K562 (cell line): ENCODE measurements around the gene ARL6IP4. TPM values are rescaled to one million over a fixed set of nuclear protein-coding genes. Genes with fewer than 3 reads are reported as not detected.

Experiments
- ATAC-seq: fragments of 200-7000 bp; cut with Tn5 transposase; 3 replicates; pipeline ENCODE4 v1.9.1; 2020; ENCODE audit warnings: moderate library complexity
- BruUV-seq: library from RNA; stranded (reverse); fragments of 400-500 nt; replicated peaks from 2 replicates; lab custom pipeline; 2021; lab: Mats Ljungman, UMichigan
- CTCF ChIA-PET: fragments of 300-600 bp; formaldehyde crosslinking; extraction: SDS; loops from one replicate; lab custom pipeline; 2021; ENCODE audit warnings: low intra/inter-chr PET ratio; lab: Yijun Ruan, JAX
- POLR2A ChIA-PET: fragments of 300-600, 350-650 bp; sonication (Branson Sonifier 250); formaldehyde crosslinking; extraction: SDS; loops from one replicate; lab custom pipeline; 2021; ENCODE audit warnings: antibody characterized with exemption, inconsistent platforms; lab: Yijun Ruan, JAX
- DNase-seq, 4 experiments: peaks; one replicate each; pipeline versions ENCODE4 v3.0.0 to v3.0.0-alpha.2; 2011 to 2018; ENCODE audit warnings: low spot score in 3 of 4, mixed read lengths in 3 of 4; ENCODE audit errors: extremely low read depth in 1 of 4
- FAIRE-seq: peaks from 2 replicates; lab custom pipeline; 2011; peaks lifted over from hg19 to GRCh38; lab: Jason Lieb, UNC
- H2AFZ ChIP-seq: 2 replicates; pipeline ENCODE4 v1.6.0; 2011; ENCODE audit warnings: low read depth, low read length, control low read depth, inconsistent platforms
- H3K27ac ChIP-seq: fragments of 200-600 bp; 3 replicates; pipeline ENCODE4 v1.8.0; 2011; ENCODE audit warnings: low read depth, mild to moderate bottlenecking, control low read depth, inconsistent platforms, low read length, moderate library complexity, mixed read lengths; ENCODE audit errors: extremely low read depth
- H3K27me3 ChIP-seq, 2 experiments: fragments of 300-600 bp in 1 of 2; 2 replicates in 1 of 2; 3 replicates in 1 of 2; pipeline versions ENCODE4 v1.6.0 to v1.8.0; 2011; ENCODE audit warnings: inconsistent platforms in 2 of 2, low read length in 2 of 2, mild to moderate bottlenecking in 1 of 2, mixed read lengths in 1 of 2, moderate library complexity in 1 of 2; ENCODE audit not compliant: control insufficient read depth in 2 of 2, insufficient read depth in 2 of 2
- H3K36me3 ChIP-seq: fragments of 300-600 bp; 3 replicates; pipeline ENCODE4 v1.8.0; 2011; ENCODE audit warnings: mild to moderate bottlenecking, low read length, inconsistent platforms; ENCODE audit not compliant: control insufficient read depth, insufficient read depth
- H3K4me1 ChIP-seq, 2 experiments: fragments of 200-600 bp in 1 of 2; replicated peaks in 1 of 2; 2 replicates in 1 of 2; 3 replicates in 1 of 2; pipeline versions ENCODE4 v1.5.1 to v1.8.0; 2011; ENCODE audit warnings: inconsistent platforms in 2 of 2, low read length in 2 of 2, mild to moderate bottlenecking in 1 of 2, mixed read lengths in 1 of 2, moderate library complexity in 1 of 2; ENCODE audit not compliant: control insufficient read depth in 2 of 2, insufficient read depth in 2 of 2
- H3K4me2 ChIP-seq: 2 replicates; pipeline ENCODE4 v1.6.1; 2011; ENCODE audit warnings: low read length, control low read depth, inconsistent platforms, mixed read lengths; ENCODE audit not compliant: insufficient read depth
- H3K4me3 ChIP-seq: fragments of 200-600 bp; sonication (generic), shearing (Covaris generic); 2 replicates; pipeline ENCODE4 v1.5.1; 2016; ENCODE audit warnings: control low read depth, inconsistent platforms
- H3K79me2 ChIP-seq: fragments of 200-600 bp; 3 replicates; pipeline ENCODE4 v1.8.0; 2011; ENCODE audit warnings: low read length, inconsistent platforms; ENCODE audit not compliant: control insufficient read depth, insufficient read depth
- H3K9ac ChIP-seq, 2 experiments: 2 replicates each; pipeline versions ENCODE4 v1.6.0 to v1.6.1; 2011; ENCODE audit warnings: low read depth in 2 of 2, low read length in 2 of 2, control low read depth in 1 of 2, inconsistent platforms in 1 of 2, mild to moderate bottlenecking in 1 of 2, mixed read lengths in 1 of 2; ENCODE audit not compliant: insufficient read depth in 1 of 2
- H3K9me1 ChIP-seq: one replicate; pipeline ENCODE4 v1.6.0; 2011; ENCODE audit warnings: inconsistent platforms, mild to moderate bottlenecking, low read length, moderate library complexity; ENCODE audit not compliant: control insufficient read depth, insufficient read depth
- H3K9me3 ChIP-seq: replicated peaks from 2 replicates; pipeline ENCODE4 v1.5.1; 2011; ENCODE audit warnings: low read depth, low read length, inconsistent platforms; ENCODE audit not compliant: control insufficient read depth, insufficient read depth
- H4K20me1 ChIP-seq: replicated peaks from 2 replicates; pipeline ENCODE4 v1.6.1; 2011; ENCODE audit warnings: low read length, inconsistent platforms, mixed read lengths; ENCODE audit not compliant: control insufficient read depth, insufficient read depth
- CBX2 ChIP-seq: fragments of 200-600 bp; sonication (generic); IDR thresholded peaks from one replicate; pipeline ENCODE4 v1.6.1; 2012; ENCODE audit warnings: mild to moderate bottlenecking, low read length, inconsistent platforms; ENCODE audit not compliant: insufficient read depth, poor library complexity, severe bottlenecking
- CREM ChIP-seq: IDR thresholded peaks from 2 replicates; pipeline ENCODE4 v1.6.1; 2014; ENCODE audit warnings: antibody characterized with exemption, low read depth
- EGR1 ChIP-seq: fragments of 450-650 bp; conservative IDR thresholded peaks from 2 replicates; pipeline ENCODE4 v1.6.1; 2017; ENCODE audit warnings: mild to moderate bottlenecking
- ETV6 ChIP-seq, 3 experiments: fragments of 150-350 bp in 1 of 3; sonication (generic) in 1 of 3; formaldehyde crosslinking in 1 of 3; IDR thresholded peaks; 2 replicates each; pipeline versions ENCODE4 v1.6.1 to v1.8.0; 2014 to 2022; ENCODE audit warnings: borderline replicate concordance in 2 of 3, low read depth in 2 of 3, antibody characterized with exemption in 1 of 3, low read length in 1 of 3, mild to moderate bottlenecking in 1 of 3, missing genetic modification reagents in 1 of 3
- GATAD2B ChIP-seq: fragments of 450-650 bp; IDR thresholded peaks from 2 replicates; pipeline ENCODE4 v1.6.1; 2017; ENCODE audit warnings: mild to moderate bottlenecking, borderline replicate concordance
- L3MBTL2 ChIP-seq: fragments of 450-650 bp; IDR thresholded peaks from 2 replicates; pipeline ENCODE4 v1.6.1; 2016; ENCODE audit warnings: mild to moderate bottlenecking, moderate library complexity
- MYC ChIP-seq, 2 experiments: fragments of 250-450 bp in 1 of 2; sonication (Bioruptor Pico) in 1 of 2; IDR thresholded peaks; 2 replicates each; pipeline versions ENCODE4 v1.5.1 to v1.6.1; 2012 to 2021; ENCODE audit warnings: low read depth in 2 of 2, borderline replicate concordance in 1 of 2, improper control_type of control experiment in 1 of 2, low read length in 1 of 2, mild to moderate bottlenecking in 1 of 2, moderate library complexity in 1 of 2
- NFE2 ChIP-seq: IDR thresholded peaks from 2 replicates; pipeline ENCODE4 v1.6.1; 2014; ENCODE audit warnings: antibody characterized with exemption, low read depth
- ZNF589 ChIP-seq: fragments of 200-800 bp; sonication (Bioruptor generic); IDR thresholded peaks from 2 replicates; pipeline ENCODE4 v1.6.1; 2016; ENCODE audit warnings: low read depth, missing genetic modification characterization, missing compliant biosample characterization
- WGBS: fragments of 100-300 bp; shearing (Covaris generic); methylation state at CpG from one replicate; pipeline ENCODE4 v1.1.6; 2016; ENCODE audit warnings: low coverage, mixed read lengths; ENCODE audit not compliant: insufficient coverage; ENCODE audit errors: missing lambda C conversion rate; 5-methylcytosine and 5-hydroxymethylcytosine counted together
- in situ Hi-C: fragments of 300-500 bp; cut with MboI; formaldehyde crosslinking; loops from 4 replicates; pipeline ENCODE4 v1.15.0; 2018; ENCODE audit warnings: inconsistent platforms, mixed read lengths
- intact Hi-C: fragments of 100-400 bp; cut with micrococcal nuclease; formaldehyde crosslinking; loops from 2 replicates; pipeline ENCODE4 v1.14.2; 2022
- polyA plus RNA-seq, 8 experiments: library from polyadenylated mRNA; depleted of rRNA in 4 of 8; stranded (reverse) in 5 of 8; unstranded in 3 of 8; fragments of >200 nt; fragmentation: Nextera tagmentation in 2 of 8; fragmentation: Illumina TruSeq in 1 of 8; extraction: Ambion mirVana in 2 of 8; extraction: Trizol in 1 of 8; gene quantifications; 2 replicates each; pipeline versions ENCODE4 v1.2.1 to v1.2.3, GENCODE V29; 2011 to 2014; ENCODE audit warnings: inconsistent platforms in 1 of 8, missing spikeins in 1 of 8
- total RNA-seq, 7 experiments: library from RNA; depleted of rRNA in 6 of 7; stranded (reverse); fragments of >200 nt in 6 of 7; fragmentation: Illumina TruSeq in 2 of 7; extraction: Trizol in 2 of 7; gene quantifications; 2 replicates each; pipeline versions ENCODE4 v1.2.1 to v1.2.3, GENCODE V29; 2011 to 2021; ENCODE audit warnings: low replicate concordance in 1 of 7
- TF ChIP-seq, protein P1 (sequence below): sonication (generic); formaldehyde crosslinking; IDR thresholded peaks from 2 replicates; pipeline ENCODE4 v1.9.0; 2022; ENCODE audit warnings: mild to moderate bottlenecking, missing genetic modification reagents
- TF ChIP-seq, protein P2 (sequence below): fragments of 250-450 bp; sonication (Bioruptor Pico); IDR thresholded peaks from 2 replicates; pipeline ENCODE4 v1.4.0; 2020; ENCODE audit warnings: mild to moderate bottlenecking, moderate library complexity
- TF ChIP-seq, protein P3 (sequence below): sonication (generic); formaldehyde crosslinking; IDR thresholded peaks from 2 replicates; pipeline ENCODE4 v1.9.0; 2022; ENCODE audit warnings: mild to moderate bottlenecking, missing genetic modification reagents

Gene ARL6IP4
- total and polyA plus RNA-seq, 9 of the 15 experiments (the other 6 are each of a cell fraction or from before 2014, with no cell fraction given), result 2.4 to 255 (median 151) TPM

DNA sequence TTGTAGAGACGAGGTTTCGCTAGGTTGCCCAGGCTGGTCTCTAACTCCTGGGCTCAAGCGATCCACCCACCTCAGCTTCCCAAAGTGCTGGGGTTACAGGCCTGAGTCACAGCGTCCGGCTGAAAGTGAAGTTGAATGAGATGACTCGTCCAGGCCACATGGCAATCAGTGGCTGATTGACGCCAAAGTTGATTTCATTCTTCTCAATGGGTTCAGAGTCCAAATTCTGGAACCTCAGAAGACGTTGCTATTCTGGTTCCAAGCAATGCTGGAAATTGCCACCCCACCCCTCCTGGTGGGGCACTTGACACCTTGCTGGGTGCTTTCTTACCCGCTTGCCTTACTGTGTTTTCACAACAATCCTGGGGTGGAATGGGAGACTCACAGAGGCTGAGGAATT, 29.1 kb upstream of the ARL6IP4 start (continued):
- no peak for TF ChIP-seq CBX2
- no peak for TF ChIP-seq NFE2
- TF ChIP-seq, protein P1, sequence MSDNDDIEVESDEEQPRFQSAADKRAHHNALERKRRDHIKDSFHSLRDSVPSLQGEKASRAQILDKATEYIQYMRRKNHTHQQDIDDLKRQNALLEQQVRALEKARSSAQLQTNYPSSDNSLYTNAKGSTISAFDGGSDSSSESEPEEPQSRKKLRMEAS (CRISPR knock-in tag), result 0 out of 2 replicates have a peak, but pooled peaks have one; percentile 38
- TF ChIP-seq MYC (IDR thresholded peaks at IDR 0.05; ENCODE audit: low read depth, low read length), result no peak
- no peak for TF ChIP-seq MYC (CRISPR knock-in tag; IDR thresholded peaks at IDR 0.05; ENCODE audit: borderline replicate concordance, low read depth)
- peak; percentile 41; the same call in 1 of the 2 replicates for TF ChIP-seq EGR1
- TF ChIP-seq GATAD2B, result no peak
- TF ChIP-seq ZNF589, result no peak

DNA sequence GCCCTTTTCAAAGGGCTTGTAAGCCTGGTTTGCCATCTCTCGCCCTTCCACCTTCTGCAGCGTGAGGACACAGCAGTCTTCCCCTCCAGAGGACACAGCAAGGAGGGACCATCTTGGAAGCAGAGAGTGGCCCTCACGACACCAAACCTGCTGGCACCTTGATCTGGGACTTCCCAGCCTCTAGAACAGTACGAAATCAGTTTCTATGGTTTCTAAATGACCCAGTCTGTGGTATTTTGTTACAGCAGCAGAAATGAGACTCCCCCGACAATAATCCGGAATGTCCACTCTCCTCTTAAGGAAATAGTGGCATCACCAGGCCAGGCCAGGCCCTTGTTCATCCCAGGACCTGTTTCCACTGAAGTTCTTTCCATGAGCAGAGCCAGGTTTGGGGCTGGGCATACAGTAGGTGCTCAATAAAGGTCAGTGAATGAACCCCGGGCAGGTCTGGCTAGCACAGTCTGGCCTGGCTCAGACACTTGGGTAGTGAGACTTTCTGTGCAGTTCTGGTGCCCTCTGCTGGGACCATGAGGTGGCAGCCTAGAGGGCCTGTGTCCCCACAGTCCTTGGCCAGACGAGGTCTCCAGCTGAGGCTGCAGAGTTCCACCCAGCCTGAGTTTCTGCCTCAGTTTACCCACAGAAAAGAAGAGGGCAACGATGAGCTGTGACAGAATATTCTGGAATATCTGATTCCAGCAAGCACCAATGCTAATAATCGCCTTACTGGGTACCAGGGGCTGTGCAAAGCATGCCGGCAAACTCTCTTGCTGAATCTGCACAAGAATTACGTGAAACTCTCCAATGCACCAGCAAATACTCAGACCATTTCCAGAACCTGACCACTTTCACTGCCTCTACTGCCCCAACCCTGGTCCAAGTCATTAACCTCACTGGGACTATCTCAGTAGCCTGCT, 28.2 kb upstream of the ARL6IP4 start:
- H3K4me3 ChIP-seq, result no peak overlapping the region
- H3K27me3 ChIP-seq, result no peaks in the 10 kb centered on the region
- no peaks in the 10 kb centered on the region; the same call in 2 of the 3 replicates for H3K36me3 ChIP-seq
- H2AFZ ChIP-seq, result no peak overlapping the region
- CTCF ChIA-PET, result interaction anchor here (0.6 to 3.7 kb wide), 6 partner anchors 10 to 608 kb away, joined by 3 to 28 read pairs (median 7); no protein-coding TSS in a partner anchor
- H3K4me1 ChIP-seq, result peaks cover 2 to 18% of the 10 kb centered on the region in 2 experiments; a peak in 4 of 5 replicates
- H3K9ac ChIP-seq, result peak overlapping the region in 1 of 2 experiments; percentile 20; a peak in 1 of 4 replicates
- no peak overlapping the region for H3K4me2 ChIP-seq
- in situ Hi-C loops (loop anchor here (10.0 kb wide), 1 partner anchor 97 kb away; no protein-coding TSS in a partner anchor), intact Hi-C loops (loop anchor here (1.0 to 5.0 kb wide), 3 partner anchors 70 to 160 kb away; no protein-coding TSS in a partner anchor)
- POLR2A ChIA-PET, result interaction anchor here (0.7 to 1.9 kb wide), 2 partner anchors 88 to 280 kb away, joined by 3 to 5 read pairs; no protein-coding TSS in a partner anchor
- no peaks in the 10 kb centered on the region for H3K9me1 ChIP-seq
- H4K20me1 ChIP-seq, result peaks cover 3% of the 10 kb centered on the region
- no peaks in the 10 kb centered on the region for H3K9me3 ChIP-seq
- no peaks in the 10 kb centered on the region for H3K79me2 ChIP-seq
- FAIRE-seq, result peak; percentile 97
- WGBS, result 62% methylated on average over 12 of the region's 12 CpGs
- H3K27ac ChIP-seq, result no peak overlapping the region
- peak; percentile 99 for ATAC-seq
- no TSS peak for BruUV-seq
- peak in 3 of 4 experiments; percentile 60 to 82 (median 80) for DNase-seq
- TF ChIP-seq CREM, result peak; percentile 51; the same call in 1 of the 2 replicates
- TF ChIP-seq, protein P2, sequence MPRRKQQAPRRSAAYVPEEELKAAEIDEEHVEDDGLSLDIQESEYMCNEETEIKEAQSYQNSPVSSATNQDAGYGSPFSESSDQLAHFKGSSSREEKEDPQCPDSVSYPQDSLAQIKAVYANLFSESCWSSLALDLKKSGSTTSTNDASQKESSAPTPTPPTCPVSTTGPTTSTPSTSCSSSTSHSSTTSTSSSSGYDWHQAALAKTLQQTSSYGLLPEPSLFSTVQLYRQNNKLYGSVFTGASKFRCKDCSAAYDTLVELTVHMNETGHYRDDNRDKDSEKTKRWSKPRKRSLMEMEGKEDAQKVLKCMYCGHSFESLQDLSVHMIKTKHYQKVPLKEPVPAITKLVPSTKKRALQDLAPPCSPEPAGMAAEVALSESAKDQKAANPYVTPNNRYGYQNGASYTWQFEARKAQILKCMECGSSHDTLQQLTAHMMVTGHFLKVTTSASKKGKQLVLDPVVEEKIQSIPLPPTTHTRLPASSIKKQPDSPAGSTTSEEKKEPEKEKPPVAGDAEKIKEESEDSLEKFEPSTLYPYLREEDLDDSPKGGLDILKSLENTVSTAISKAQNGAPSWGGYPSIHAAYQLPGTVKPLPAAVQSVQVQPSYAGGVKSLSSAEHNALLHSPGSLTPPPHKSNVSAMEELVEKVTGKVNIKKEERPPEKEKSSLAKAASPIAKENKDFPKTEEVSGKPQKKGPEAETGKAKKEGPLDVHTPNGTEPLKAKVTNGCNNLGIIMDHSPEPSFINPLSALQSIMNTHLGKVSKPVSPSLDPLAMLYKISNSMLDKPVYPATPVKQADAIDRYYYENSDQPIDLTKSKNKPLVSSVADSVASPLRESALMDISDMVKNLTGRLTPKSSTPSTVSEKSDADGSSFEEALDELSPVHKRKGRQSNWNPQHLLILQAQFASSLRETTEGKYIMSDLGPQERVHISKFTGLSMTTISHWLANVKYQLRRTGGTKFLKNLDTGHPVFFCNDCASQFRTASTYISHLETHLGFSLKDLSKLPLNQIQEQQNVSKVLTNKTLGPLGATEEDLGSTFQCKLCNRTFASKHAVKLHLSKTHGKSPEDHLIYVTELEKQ (CRISPR knock-in tag), result no peak
- no peak for TF ChIP-seq L3MBTL2
- TF ChIP-seq, protein P3, sequence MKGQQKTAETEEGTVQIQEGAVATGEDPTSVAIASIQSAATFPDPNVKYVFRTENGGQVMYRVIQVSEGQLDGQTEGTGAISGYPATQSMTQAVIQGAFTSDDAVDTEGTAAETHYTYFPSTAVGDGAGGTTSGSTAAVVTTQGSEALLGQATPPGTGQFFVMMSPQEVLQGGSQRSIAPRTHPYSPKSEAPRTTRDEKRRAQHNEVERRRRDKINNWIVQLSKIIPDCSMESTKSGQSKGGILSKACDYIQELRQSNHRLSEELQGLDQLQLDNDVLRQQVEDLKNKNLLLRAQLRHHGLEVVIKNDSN (CRISPR knock-in tag), result 0 out of 2 replicates have a peak, but pooled peaks have one; percentile 12
- no peak for TF ChIP-seq ETV6 (IDR thresholded peaks at IDR 0.05; ENCODE audit: borderline replicate concordance in 1 of 2, low read depth in 2 of 2, low read length in 1 of 2)
- no peak for TF ChIP-seq ETV6 (CRISPR knock-in tag; IDR thresholded peaks at IDR 0.05; ENCODE audit: borderline replicate concordance)
